Muscle layer of duodenum (tissue), 2 donors: Measurements from ENCODE around the gene RAI1.
"Not testable (repeated sequence)": the region's sequence is repeated elsewhere in the genome, so short reads cannot be mapped to it uniquely, and the experiment has no call there.

Experiments
- H3K27ac ChIP-seq: one replicate; pipeline ENCODE4 v1.7.0; 2013; ENCODE audit warnings: mild to moderate bottlenecking, low read length
- H3K27me3 ChIP-seq: one replicate; pipeline ENCODE4 v1.7.0; 2013; ENCODE audit warnings: low read depth, mild to moderate bottlenecking, control low read depth, low read length
- H3K36me3 ChIP-seq, 2 donors: one replicate each; pipeline ENCODE4 v1.7.0; 2013; ENCODE audit warnings: low read length in 2 of 2, control low read depth in 1 of 2, mild to moderate bottlenecking in 1 of 2; ENCODE audit not compliant: insufficient read depth in 2 of 2, control insufficient read depth in 1 of 2
- H3K4me1 ChIP-seq, 2 donors: one replicate each; pipeline ENCODE4 v1.7.0; 2013; ENCODE audit warnings: low read length in 2 of 2, mild to moderate bottlenecking in 2 of 2, control low read depth in 1 of 2, moderate library complexity in 1 of 2; ENCODE audit not compliant: insufficient read depth in 2 of 2, control insufficient read depth in 1 of 2
- H3K4me3 ChIP-seq, 2 donors: one replicate each; pipeline ENCODE4 v1.7.0; 2013; ENCODE audit warnings: low read length in 2 of 2, low read depth in 1 of 2, mild to moderate bottlenecking in 1 of 2
- H3K9me3 ChIP-seq, 2 donors: one replicate each; pipeline ENCODE4 v1.7.0; 2013; ENCODE audit warnings: low read length in 2 of 2, control low read depth in 1 of 2, mild to moderate bottlenecking in 1 of 2; ENCODE audit not compliant: control insufficient read depth in 1 of 2
- donor health status: healthy.

Gene RAI1

DNA sequence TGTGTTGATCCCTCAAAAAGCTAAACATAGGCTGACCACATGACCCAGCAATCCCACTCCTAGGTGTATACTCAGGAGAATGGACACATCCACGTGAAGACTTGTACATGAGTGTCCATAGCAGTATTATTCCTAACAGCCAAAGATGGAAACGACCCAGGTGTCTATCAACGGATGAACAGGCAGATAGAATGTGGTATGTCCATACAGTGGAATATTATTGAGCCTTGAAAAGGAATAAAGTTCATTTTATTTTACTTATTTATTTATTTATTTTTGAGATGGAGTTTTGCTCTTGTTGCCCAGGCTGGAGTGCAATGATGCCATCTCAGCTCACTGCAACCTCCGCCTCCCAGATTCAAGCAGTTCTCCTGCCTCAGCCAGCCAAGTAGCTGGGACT lies 36.1 kb upstream of the RAI1 start:
- not testable (repeated sequence) for H3K27me3 ChIP-seq, H3K9me3 ChIP-seq, H3K4me1 ChIP-seq

DNA sequence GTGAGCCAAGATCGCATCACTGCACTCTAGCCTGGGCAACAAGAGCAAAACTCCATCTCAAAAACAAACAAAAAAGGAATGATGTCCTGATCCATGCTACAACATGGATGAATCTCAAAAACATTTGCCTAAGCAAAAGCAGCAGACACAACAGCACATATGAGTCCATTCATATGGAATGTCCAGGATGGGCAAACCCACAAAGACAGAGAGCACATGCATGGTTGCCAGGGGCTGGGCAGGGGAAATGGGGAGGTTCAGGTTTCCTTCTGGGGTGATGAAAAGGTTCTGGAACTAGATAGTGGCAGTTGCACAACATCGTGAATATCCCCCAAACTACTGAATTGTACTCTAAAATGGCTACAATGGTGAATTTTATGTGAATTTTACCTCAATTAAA lies 35.3 kb upstream of the RAI1 start:
- no peaks in the 10 kb centered on the region for H3K27me3 ChIP-seq
- no peak overlapping the region for H3K27ac ChIP-seq
- H3K4me3 ChIP-seq, result no peak overlapping the region
- H3K9me3 ChIP-seq, result peaks cover 0 to 3% of the 10 kb centered on the region in 2 donors
- H3K36me3 ChIP-seq, result no peaks in the 10 kb centered on the region
- no peaks in the 10 kb centered on the region for H3K4me1 ChIP-seq

More for the DNA sequence above, 36.1 kb upstream of the RAI1 start:
- not testable (repeated sequence) for H3K4me3 ChIP-seq, H3K36me3 ChIP-seq, H3K27ac ChIP-seq

- Histone ChIP-seq H3K4me3 (no peak overlapping the region), H3K27me3 (no peaks in the 10 kb centered on the region), H3K36me3 (no peaks in the 10 kb centered on the region), H3K9me3 (peaks cover 0 to 3% of the 10 kb centered on the region in 2 donors), H3K4me1 (no peaks in the 10 kb centered on the region), H3K27ac (no peak overlapping the region)
Measured at GRCh38 chr17:17647524-17648178, 33.6 kb upstream of the RAI1 start.

DNA sequence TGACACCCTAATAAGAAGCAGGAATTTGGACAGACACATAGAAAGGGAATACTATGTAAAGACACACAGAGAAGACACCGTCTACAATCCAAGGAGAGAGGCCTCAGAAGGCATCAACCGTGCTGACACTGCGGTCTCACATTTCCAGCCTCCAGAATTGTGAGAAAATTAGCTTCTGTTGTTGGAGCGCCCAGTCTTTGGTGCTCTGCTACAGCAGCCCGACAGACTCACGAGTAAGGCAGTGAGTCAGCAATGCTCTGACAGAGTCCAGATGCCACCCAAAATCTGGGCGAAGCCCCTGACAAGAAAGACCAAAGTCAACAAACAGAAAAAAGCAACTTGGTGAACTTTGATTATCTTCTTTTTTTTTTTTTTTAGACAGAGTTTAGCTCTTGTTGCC lies 32.5 kb upstream of the RAI1 start:
- peaks cover 0 to 3% of the 10 kb centered on the region in 2 donors for H3K9me3 ChIP-seq
- no peaks in the 10 kb centered on the region for H3K27me3 ChIP-seq
- H3K4me1 ChIP-seq, result no peaks in the 10 kb centered on the region
- H3K27ac ChIP-seq, result no peak overlapping the region
- H3K36me3 ChIP-seq, result no peaks in the 10 kb centered on the region
- no peak overlapping the region for H3K4me3 ChIP-seq

DNA sequence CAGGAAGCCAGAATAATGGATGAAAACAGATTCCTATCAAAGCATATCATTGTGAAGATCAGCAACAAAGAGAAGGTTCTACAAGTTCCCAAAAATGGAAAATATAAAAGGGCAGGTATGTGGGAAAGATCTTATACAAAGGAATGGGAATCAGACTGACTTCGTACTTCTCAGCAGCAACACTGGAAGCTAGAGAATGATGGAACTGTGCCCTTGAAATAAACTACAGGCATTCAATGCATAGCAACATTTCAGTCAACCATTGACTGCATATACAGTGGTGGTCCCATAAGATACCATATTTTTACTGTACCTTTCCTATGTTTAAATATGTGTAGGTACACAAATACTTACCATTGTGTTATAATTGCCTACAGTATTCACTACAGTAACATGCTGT lies 30.3 kb upstream of the RAI1 start:
- Histone ChIP-seq H3K4me1 (no peaks in the 10 kb centered on the region), H3K9me3 (peaks cover 0 to 6% of the 10 kb centered on the region in 2 donors), H3K36me3 (no peaks in the 10 kb centered on the region), H3K27me3 (no peaks in the 10 kb centered on the region), H3K4me3 (no peak overlapping the region), H3K27ac (no peak overlapping the region)

- H3K36me3 ChIP-seq, result no peaks in the 10 kb centered on the region
- no peaks in the 10 kb centered on the region for H3K4me1 ChIP-seq
- peaks cover 0 to 16% of the 10 kb centered on the region in 2 donors for H3K9me3 ChIP-seq
- no peak overlapping the region for H3K4me3 ChIP-seq
- H3K27ac ChIP-seq, result no peak overlapping the region
- H3K27me3 ChIP-seq, result no peaks in the 10 kb centered on the region
Measured at GRCh38 chr17:17653343-17653742, 27.9 kb upstream of the RAI1 start.

DNA sequence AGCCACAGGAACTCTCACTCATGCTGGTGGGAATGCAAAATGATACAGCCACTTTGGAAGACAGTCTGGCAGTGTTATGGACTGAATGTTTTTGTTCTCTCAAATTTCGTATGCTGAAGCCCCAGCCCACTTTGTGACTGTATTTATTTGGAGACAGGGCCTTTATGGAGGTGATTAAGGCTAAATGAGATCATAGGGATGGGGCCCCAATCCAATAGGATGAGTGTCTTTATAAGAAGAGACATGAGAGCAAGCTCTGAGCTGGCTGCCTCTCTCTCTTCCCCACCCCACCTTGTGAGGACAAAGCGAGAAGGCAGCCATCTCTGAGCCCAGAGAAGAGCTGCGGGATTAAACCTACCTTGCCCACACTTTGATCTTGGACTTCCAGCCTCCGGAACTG lies 21.9 kb upstream of the RAI1 start:
- H3K9me3 ChIP-seq, result peaks cover 0 to 24% of the 10 kb centered on the region in 2 donors
- H3K27me3 ChIP-seq, result no peaks in the 10 kb centered on the region
- H3K4me3 ChIP-seq, result no peak overlapping the region
- no peaks in the 10 kb centered on the region for H3K4me1 ChIP-seq
- no peak overlapping the region for H3K27ac ChIP-seq
- no peaks in the 10 kb centered on the region for H3K36me3 ChIP-seq

- H3K27ac ChIP-seq, result no peak overlapping the region
- no peaks in the 10 kb centered on the region for H3K36me3 ChIP-seq
- no peak overlapping the region for H3K4me3 ChIP-seq
- H3K9me3 ChIP-seq, result peaks cover 0 to 20% of the 10 kb centered on the region in 2 donors
- no peaks in the 10 kb centered on the region for H3K4me1 ChIP-seq
- H3K27me3 ChIP-seq, result no peaks in the 10 kb centered on the region
Measured at GRCh38 chr17:17661134-17661533, 20.1 kb upstream of the RAI1 start.

GRCh38 chr17:17661834-17662385 lies 19.3 kb upstream of the RAI1 start:
- Histone ChIP-seq H3K27me3 (no peaks in the 10 kb centered on the region), H3K36me3 (no peaks in the 10 kb centered on the region), H3K4me3 (no peak overlapping the region), H3K4me1 (no peaks in the 10 kb centered on the region), H3K27ac (no peak overlapping the region), H3K9me3 (peaks cover 0 to 19% of the 10 kb centered on the region in 2 donors)

GRCh38 chr17:17663160-17664063 lies 17.8 kb upstream of the RAI1 start:
- H3K4me3 ChIP-seq, result no peak overlapping the region
- no peaks in the 10 kb centered on the region for H3K4me1 ChIP-seq
- no peaks in the 10 kb centered on the region for H3K27me3 ChIP-seq
- no peak overlapping the region for H3K27ac ChIP-seq
- peaks cover 0 to 10% of the 10 kb centered on the region in 2 donors for H3K9me3 ChIP-seq
- H3K36me3 ChIP-seq, result no peaks in the 10 kb centered on the region

DNA sequence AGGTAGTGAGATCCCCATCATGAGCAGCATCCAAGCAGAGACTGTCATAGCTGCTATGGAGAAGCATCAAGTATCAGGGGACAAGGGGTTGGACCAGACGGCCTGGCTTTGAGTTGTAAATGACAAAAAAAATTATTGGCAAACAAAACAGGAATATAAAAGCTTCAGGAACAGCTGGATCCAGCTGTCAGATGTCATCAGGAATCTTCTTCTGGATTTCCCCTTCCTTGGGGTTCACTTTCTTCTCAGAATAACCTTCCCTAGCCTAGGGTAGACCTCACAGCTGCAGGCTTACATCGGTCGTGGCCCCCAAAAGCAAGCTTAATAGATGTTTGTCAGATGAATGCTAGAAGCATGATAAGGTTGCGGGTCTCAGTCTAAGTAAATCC lies 17.2 kb upstream of the RAI1 start:
- H3K36me3 ChIP-seq, result no peaks in the 10 kb centered on the region
- no peak overlapping the region for H3K27ac ChIP-seq
- H3K4me3 ChIP-seq, result no peak overlapping the region
- peaks cover 0 to 9% of the 10 kb centered on the region in 2 donors for H3K9me3 ChIP-seq
- no peaks in the 10 kb centered on the region for H3K4me1 ChIP-seq
- H3K27me3 ChIP-seq, result no peaks in the 10 kb centered on the region
